ENCODE results near the gene ZNF700. TPM values are rescaled to one million over a fixed set of nuclear protein-coding genes. Genes with fewer than 3 reads are reported as not detected.

ZNF700 gene
- total RNA-seq, 1 experiment from 2014 or later = 16.4 TPM

- DNase-seq (ENCODE audit: low read depth) = no peak
Observed at GRCh38 chr19:11989112-11989456, 64.2 kb downstream of the ZNF700 start.

GRCh38 chr19:11991921-11992320 lies 67.0 kb downstream of the ZNF700 start:
- peak; percentile 22 for DNase-seq (ENCODE audit: low read depth)

GRCh38 chr19:11995174-11995573 lies 70.3 kb downstream of the ZNF700 start:
- peak; percentile 23 for DNase-seq (ENCODE audit: low read depth)

Other genes with a start within 250 kb of the ZNF700 start
- gene ZNF823, start 186.2 kb upstream of the ZNF700 start, total RNA-seq (2014; rRNA removed; shearing (Covaris generic)) = 10.1 and 17.0 TPM in 2 replicates
- gene ZNF441, start 158.1 kb upstream of the ZNF700 start, total RNA-seq (2014; rRNA removed; shearing (Covaris generic)) = 3.9 and 4.8 TPM in 2 replicates
- gene ZNF491, start 126.6 kb upstream of the ZNF700 start, total RNA-seq (2014; rRNA removed; shearing (Covaris generic)) = 0.39 and 0.64 TPM in 2 replicates
- gene ZNF440, start 110.8 kb upstream of the ZNF700 start, total RNA-seq (2014; rRNA removed; shearing (Covaris generic)) = 4.6 and 6.8 TPM in 2 replicates
- gene ZNF439, start 76.4 kb upstream of the ZNF700 start, total RNA-seq (2014; rRNA removed; shearing (Covaris generic)) = 9.4 and 18.3 TPM in 2 replicates
- 1.1 and 5.4 TPM in 2 replicates for gene ZNF69, start 37.3 kb upstream of the ZNF700 start, total RNA-seq (2014; rRNA removed; shearing (Covaris generic))
- 0.76 and 2.4 TPM in 2 replicates for gene ZNF763, start 39.9 kb downstream of the ZNF700 start, total RNA-seq (2014; rRNA removed; shearing (Covaris generic))
- 3.4 and 7.4 TPM in 2 replicates for gene ZNF433, start 110.6 kb downstream of the ZNF700 start, total RNA-seq (2014; rRNA removed; shearing (Covaris generic))
- gene ZNF878, start 127.9 kb downstream of the ZNF700 start, total RNA-seq (2014; rRNA removed; shearing (Covaris generic)) = 0.74 and 1.1 TPM in 2 replicates
- 2.5 and 3.9 TPM in 2 replicates for gene ZNF844, start 139.6 kb downstream of the ZNF700 start, total RNA-seq (2014; rRNA removed; shearing (Covaris generic))
- gene ZNF20, start 215.2 kb downstream of the ZNF700 start, total RNA-seq (2014; rRNA removed; shearing (Covaris generic)) = 1.6 and 12.0 TPM in 2 replicates
- 6.6 and 17.6 TPM in 2 replicates for gene ZNF625, start 231.6 kb downstream of the ZNF700 start, total RNA-seq (2014; rRNA removed; shearing (Covaris generic))
- gene ZNF136, start 238.0 kb downstream of the ZNF700 start, total RNA-seq (2014; rRNA removed; shearing (Covaris generic)) = 5.8 and 9.7 TPM in 2 replicates

Data from M059J (cell line).